Pancreas (tissue), 10 donors: ENCODE data around the gene CCDC188. TPM values are rescaled to one million over a fixed set of nuclear protein-coding genes. Genes with fewer than 3 reads are reported as not detected.

ENCODE experiments used
- ATAC-seq, 4 donors: fragments of 200-7000 bp; cut with Tn5 transposase; one replicate each; pipeline versions ENCODE4 v1.8.0 to v1.9.1; 2020; ENCODE audit warnings: mild to moderate bottlenecking in 4 of 4, moderate library complexity in 4 of 4
- DNase-seq, 6 donors: peaks; one replicate each; pipeline ENCODE4 v3.0.0-alpha.2; 2020
- FAIRE-seq: peaks from 2 replicates; lab custom pipeline; 2012; peaks lifted over from hg19 to GRCh38; lab: Jason Lieb, UNC
- H3K27ac ChIP-seq, 4 donors: fragments of 200-600 bp; sonication (generic); 1 replicate in 3 of 4; 2 replicates in 1 of 4; pipeline versions ENCODE4 v1.5.0 to v1.8.0; 2020
- H3K27me3 ChIP-seq, 4 donors: fragments of 200-600 bp; one replicate each; pipeline ENCODE4 v1.8.0; 2021
- H3K36me3 ChIP-seq, 3 donors: fragments of 200-600 bp; sonication (generic) in 1 of 3; one replicate each; pipeline versions ENCODE4 v1.5.0 to v1.8.0; 2020 to 2021
- H3K4me1 ChIP-seq, 3 donors: fragments of 200-600 bp; one replicate each; pipeline ENCODE4 v1.8.0; 2021
- H3K4me3 ChIP-seq, 4 donors: fragments of 200-600 bp; sonication (generic) in 2 of 4; one replicate each; pipeline versions ENCODE4 v1.5.0 to v1.8.0; 2020 to 2021
- H3K9me3 ChIP-seq, 4 donors: fragments of 200-600 bp; one replicate each; pipeline ENCODE4 v1.8.0; 2021
- WGBS, 2 donors: extraction: QIAGEN DNeasy Blood & Tissue Kit; methylation state at CpG; one replicate each; pipeline ENCODE4 v1.1.7; 2013; 5-methylcytosine and 5-hydroxymethylcytosine counted together
- intact Hi-C, 3 donors: fragments of 100-400 bp; cut with DNase I; formaldehyde crosslinking; loops; one replicate each; pipeline versions ENCODE4 v1.11.1 to v1.14.2; 2022
- polyA plus RNA-seq, 2 donors: library from polyadenylated mRNA; stranded (reverse); fragments of 200-250 nt; gene quantifications; one replicate each; pipeline ENCODE4 v1.2.3, GENCODE V29; 2013
- total RNA-seq, 6 donors: library from RNA; stranded (reverse); fragmentation: NEBNext Ultra II Directional in 4 of 6; extraction: Animal tissue kit (Norgen Biotek cat#: 25700) in 4 of 6; gene quantifications; one replicate each; pipeline versions ENCODE4 v1.2.1 to v1.2.4, GENCODE V29; 2021 to 2023
- TF ChIP-seq, protein P1 (sequence below), 4 donors: fragments of 200-600 bp; sonication (generic) in 3 of 4; IDR thresholded peaks; one replicate each; pipeline versions ENCODE4 v1.5.0 to v1.8.0; 2021; ENCODE audit warnings: antibody characterized with exemption in 4 of 4
- donor health status: healthy with polysubstance abuse.
- donor health status: DM: no; HTN: no; CAD: no; lungs with moderate emphysema.
- donor health status: DM: no; HTN: no; CAD: no.
- donor health status: control.
- donor health status: control.
- donor health status: Bipolar disorder and iron deficiency.
- donor health status: DM: yes; HTN: yes; CAD: no.
- donor health status: DM: no; HTN: no; CAD: no.
- donor health status: DM: no; HTN: no; CAD: no.
- donor health status: DM: yes; HTN: yes; CAD: no.

Gene CCDC188
- total and polyA plus RNA-seq, 8 donors, result 0.31 to 7.1 (median 0.44) TPM; not detected in 1

DNA sequence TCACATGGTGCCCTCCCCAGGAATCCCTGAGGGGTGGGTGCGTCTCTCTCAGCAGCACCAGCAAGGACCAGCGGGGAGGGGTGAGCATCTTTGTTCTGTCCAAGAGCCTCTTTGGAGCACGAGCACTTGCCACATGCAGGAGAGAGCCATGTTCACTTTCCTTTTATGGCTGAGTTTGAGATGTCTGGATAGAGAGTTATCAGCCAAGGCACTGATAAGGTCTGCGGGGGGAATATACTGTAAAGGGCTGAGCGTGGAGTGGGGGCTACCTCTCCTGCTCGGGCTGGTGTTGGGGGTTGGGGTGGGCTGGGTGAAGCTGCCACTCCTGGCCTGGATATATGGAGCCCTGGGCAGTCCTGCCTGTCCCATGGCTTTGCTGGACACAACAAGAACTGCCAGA lies 34.9 kb upstream of the CCDC188 start:
- TF ChIP-seq, protein P1, sequence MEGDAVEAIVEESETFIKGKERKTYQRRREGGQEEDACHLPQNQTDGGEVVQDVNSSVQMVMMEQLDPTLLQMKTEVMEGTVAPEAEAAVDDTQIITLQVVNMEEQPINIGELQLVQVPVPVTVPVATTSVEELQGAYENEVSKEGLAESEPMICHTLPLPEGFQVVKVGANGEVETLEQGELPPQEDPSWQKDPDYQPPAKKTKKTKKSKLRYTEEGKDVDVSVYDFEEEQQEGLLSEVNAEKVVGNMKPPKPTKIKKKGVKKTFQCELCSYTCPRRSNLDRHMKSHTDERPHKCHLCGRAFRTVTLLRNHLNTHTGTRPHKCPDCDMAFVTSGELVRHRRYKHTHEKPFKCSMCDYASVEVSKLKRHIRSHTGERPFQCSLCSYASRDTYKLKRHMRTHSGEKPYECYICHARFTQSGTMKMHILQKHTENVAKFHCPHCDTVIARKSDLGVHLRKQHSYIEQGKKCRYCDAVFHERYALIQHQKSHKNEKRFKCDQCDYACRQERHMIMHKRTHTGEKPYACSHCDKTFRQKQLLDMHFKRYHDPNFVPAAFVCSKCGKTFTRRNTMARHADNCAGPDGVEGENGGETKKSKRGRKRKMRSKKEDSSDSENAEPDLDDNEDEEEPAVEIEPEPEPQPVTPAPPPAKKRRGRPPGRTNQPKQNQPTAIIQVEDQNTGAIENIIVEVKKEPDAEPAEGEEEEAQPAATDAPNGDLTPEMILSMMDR (IDR thresholded peaks at IDR 0.05), result no peak
- Histone ChIP-seq H3K27me3 (no peaks in the 10 kb centered on the region), H3K4me1 (no peaks in the 10 kb centered on the region), H3K27ac (no peak overlapping the region), H3K9me3 (no peaks in the 10 kb centered on the region), H3K4me3 (no peak overlapping the region), H3K36me3 (no peaks in the 10 kb centered on the region)
- FAIRE-seq (no peak), DNase-seq (no peak), ATAC-seq (no peak)
- intact Hi-C loops, result no loop called here
- WGBS, 2 donors, result 71 to 83% methylated on average over 6 of the region's 6 CpGs

DNA sequence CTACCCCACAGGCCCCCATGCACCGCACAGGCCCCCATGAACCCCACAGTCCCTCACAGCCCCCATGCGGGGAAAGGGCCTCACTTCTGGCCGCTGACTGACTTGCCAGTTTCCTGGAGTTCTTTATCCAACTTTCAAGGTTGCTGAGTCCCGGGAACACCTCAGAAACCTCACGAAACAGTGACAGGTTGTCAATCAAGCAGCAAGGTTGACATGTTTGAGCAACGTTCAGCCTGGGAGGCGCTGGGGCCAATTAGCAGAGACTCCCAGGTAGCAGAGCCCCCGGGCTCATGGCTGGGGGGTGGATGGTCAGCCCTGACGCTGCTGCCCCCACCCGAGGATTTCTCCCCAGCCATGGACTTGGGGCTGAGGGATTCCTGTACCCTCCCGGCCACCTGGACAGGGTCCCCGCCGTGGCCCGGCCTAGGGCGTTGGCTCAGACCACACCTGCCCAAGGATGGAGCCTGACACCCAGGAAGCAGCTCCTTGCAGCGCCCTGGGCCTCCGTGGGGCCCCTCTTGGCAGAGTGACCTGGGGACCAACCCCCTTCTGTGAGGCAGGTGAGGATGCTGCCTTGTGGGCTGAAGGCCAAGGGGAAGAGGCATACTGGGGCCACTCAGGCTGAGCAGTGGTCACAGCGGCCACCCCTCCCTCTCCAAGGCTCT lies 33.8 kb upstream of the CCDC188 start:
- ATAC-seq (no peak), DNase-seq (no peak), FAIRE-seq (no peak)
- H3K4me3 ChIP-seq, result no peak overlapping the region
- H3K27ac ChIP-seq, result no peak overlapping the region
- intact Hi-C loops, result no loop called here
- H3K9me3 ChIP-seq, result no peaks in the 10 kb centered on the region
- WGBS, 2 donors, result 59 to 62% methylated on average over 18 of the region's 18 CpGs
- TF ChIP-seq, protein P1 (IDR thresholded peaks at IDR 0.05), result no peak
- no peaks in the 10 kb centered on the region for H3K27me3 ChIP-seq
- H3K36me3 ChIP-seq, result no peaks in the 10 kb centered on the region
- H3K4me1 ChIP-seq, result no peaks in the 10 kb centered on the region

DNA sequence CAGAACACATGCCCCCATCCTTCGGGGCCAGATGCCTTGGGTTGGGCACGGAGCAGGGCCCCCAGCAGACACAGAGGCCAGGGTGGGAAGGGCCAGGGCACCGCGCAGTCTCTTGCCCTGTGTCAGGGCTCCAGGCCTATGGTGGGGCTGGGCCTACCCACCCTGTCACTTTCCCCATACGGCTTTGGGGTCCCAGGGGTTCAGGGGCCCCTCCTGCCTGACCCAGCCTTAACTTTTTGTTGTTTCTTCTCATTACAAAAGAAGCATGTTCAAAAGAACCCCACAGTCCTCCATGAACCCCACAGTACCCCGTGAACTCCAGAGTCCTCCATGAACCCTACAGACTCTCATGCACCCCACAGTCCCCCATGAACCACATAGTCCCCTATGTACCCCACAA lies 33.0 kb upstream of the CCDC188 start:
- intact Hi-C loops, result no loop called here
- Histone ChIP-seq H3K27ac (no peak overlapping the region), H3K4me3 (no peak overlapping the region), H3K36me3 (no peaks in the 10 kb centered on the region), H3K4me1 (no peaks in the 10 kb centered on the region), H3K27me3 (no peaks in the 10 kb centered on the region), H3K9me3 (no peaks in the 10 kb centered on the region)
- 69 to 85% methylated on average over 5 to 6 of the region's 6 CpGs for WGBS, 2 donors
- no peak for ATAC-seq
- no peak for DNase-seq
- FAIRE-seq, result no peak
- TF ChIP-seq, protein P1 (IDR thresholded peaks at IDR 0.05), result no peak

DNA sequence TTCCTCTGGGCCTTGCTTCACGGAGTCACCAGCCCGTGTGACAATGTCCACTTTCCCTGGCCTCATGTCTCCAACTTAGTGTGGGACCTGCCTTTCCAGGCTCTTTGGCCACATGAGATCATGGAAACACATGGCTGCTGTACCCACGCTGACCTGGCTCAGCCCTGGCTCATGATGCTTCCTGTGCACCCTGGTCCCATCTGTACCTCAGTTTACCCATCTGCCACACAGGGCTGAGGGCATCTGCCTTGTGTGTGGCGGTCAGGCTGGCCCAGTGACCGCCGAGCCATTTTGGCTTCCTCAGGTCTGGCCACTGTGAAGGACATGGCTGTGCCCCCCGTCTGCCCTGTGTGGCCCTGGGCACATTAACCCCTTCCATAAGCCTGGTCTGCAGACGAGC lies 32.2 kb upstream of the CCDC188 start:
- H3K36me3 ChIP-seq, result no peaks in the 10 kb centered on the region
- DNase-seq, result no peak
- intact Hi-C loops, result no loop called here
- no peaks in the 10 kb centered on the region for H3K27me3 ChIP-seq
- H3K4me3 ChIP-seq, result no peak overlapping the region
- ATAC-seq, result no peak
- no peak for FAIRE-seq
- WGBS, 2 donors, result 89 to 98% methylated on average over 8 of the region's 8 CpGs
- no peak overlapping the region for H3K27ac ChIP-seq
- H3K4me1 ChIP-seq, result no peaks in the 10 kb centered on the region
- no peaks in the 10 kb centered on the region for H3K9me3 ChIP-seq
- TF ChIP-seq, protein P1 (IDR thresholded peaks at IDR 0.05), result no peak

DNA sequence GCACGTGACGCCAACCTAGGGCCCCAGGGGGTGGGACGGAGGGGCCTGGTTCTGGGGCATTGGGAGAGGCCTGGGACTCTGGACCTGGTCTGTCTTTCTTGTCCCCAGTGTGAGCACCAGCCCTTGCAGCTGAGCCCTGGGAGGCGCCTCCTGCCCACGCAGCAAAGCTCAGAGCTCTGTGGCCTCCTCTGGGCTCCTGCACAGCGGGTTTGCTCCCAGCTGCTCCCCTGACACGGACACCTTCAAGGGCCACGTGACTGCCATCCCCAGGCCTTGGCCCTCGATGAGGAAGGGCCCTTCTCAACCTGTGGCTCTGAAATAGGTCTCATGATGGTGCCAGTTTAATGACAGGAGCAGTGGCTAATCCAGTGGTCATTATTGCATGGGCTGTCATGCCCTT lies 31.5 kb upstream of the CCDC188 start:
- intact Hi-C loops, result no loop called here
- Histone ChIP-seq H3K4me1 (no peaks in the 10 kb centered on the region), H3K27me3 (no peaks in the 10 kb centered on the region), H3K27ac (no peak overlapping the region), H3K4me3 (no peak overlapping the region), H3K36me3 (no peaks in the 10 kb centered on the region), H3K9me3 (no peaks in the 10 kb centered on the region)
- FAIRE-seq, result no peak
- no peak for DNase-seq
- ATAC-seq, result no peak
- TF ChIP-seq, protein P1 (IDR thresholded peaks at IDR 0.05), result no peak
- WGBS, 2 donors, result 81 to 84% methylated on average over 9 of the region's 9 CpGs
